WTC11 (cell line): Measurements from ENCODE around the gene UBE2N. TPM values are rescaled to one million over a fixed set of nuclear protein-coding genes. Genes with fewer than 3 reads are reported as not detected.

Source experiments
- ATAC-seq: fragments of 200-7000 bp; cut with Tn5 transposase; 2 replicates; pipeline ENCODE4 v1.10.0; 2021; ENCODE audit warnings: mild to moderate bottlenecking, moderate library complexity
- CTCF ChIA-PET: fragments of 300-600 bp; sonication (Branson Sonifier 250); formaldehyde crosslinking; loops from one replicate; lab custom pipeline; 2021; ENCODE audit warnings: antibody characterized with exemption; lab: Charles Lee
- POLR2A ChIA-PET: fragments of 350-600 bp; sonication (Branson Sonifier 250); formaldehyde crosslinking; loops from one replicate; lab custom pipeline; 2021; ENCODE audit warnings: antibody characterized with exemption; lab: Charles Lee
- DNase-seq: peaks from one replicate; pipeline ENCODE4 v3.0.0; 2021; ENCODE audit warnings: low spot score
- H3K27ac Mint-ChIP-seq: 2 replicates; pipeline ENCODE4 v1.8.0; 2021; ENCODE audit warnings: mixed read lengths
- H3K27me3 Mint-ChIP-seq: 2 replicates; pipeline ENCODE4 v1.8.0; 2021; ENCODE audit warnings: low read depth, mild to moderate bottlenecking, moderate library complexity, mixed read lengths
- H3K36me3 Mint-ChIP-seq: 2 replicates; pipeline ENCODE4 v1.8.0; 2021; ENCODE audit warnings: mixed read lengths
- H3K4me1 Mint-ChIP-seq: 2 replicates; pipeline ENCODE4 v1.8.0; 2022; ENCODE audit warnings: mixed read lengths
- H3K4me3 Mint-ChIP-seq: 2 replicates; pipeline ENCODE4 v1.8.0; 2021; ENCODE audit warnings: mild to moderate bottlenecking, moderate library complexity, mixed read lengths
- H3K9me3 Mint-ChIP-seq: 2 replicates; pipeline ENCODE4 v1.8.0; 2021; ENCODE audit warnings: mixed read lengths
- AR ChIP-seq: fragments of 250-450 bp; sonication (Bioruptor Pico); IDR thresholded peaks from 2 replicates; pipeline ENCODE4 v1.9.0; 2021; ENCODE audit warnings: mild to moderate bottlenecking
- CREB1 ChIP-seq: sonication (generic); formaldehyde crosslinking; IDR thresholded peaks from 2 replicates; pipeline ENCODE4 v1.8.0; 2023; ENCODE audit warnings: mild to moderate bottlenecking, missing genetic modification reagents
- CREM ChIP-seq: sonication (generic); formaldehyde crosslinking; IDR thresholded peaks from 2 replicates; pipeline ENCODE4 v1.8.1; 2022; ENCODE audit warnings: mild to moderate bottlenecking, missing genetic modification reagents, moderate library complexity
- E2F4 ChIP-seq: sonication (generic); formaldehyde crosslinking; IDR thresholded peaks from 2 replicates; pipeline ENCODE4 v1.8.1; 2022; ENCODE audit warnings: low read depth, mild to moderate bottlenecking, moderate library complexity, missing genetic modification reagents, borderline replicate concordance
- GRHL2 ChIP-seq: fragments of 250-450 bp; sonication (Bioruptor Pico); IDR thresholded peaks from 2 replicates; pipeline ENCODE4 v1.8.0; 2022; ENCODE audit warnings: mild to moderate bottlenecking, moderate library complexity; ENCODE audit not compliant: insufficient replicate concordance, severe bottlenecking
- HMGA2 ChIP-seq: fragments of 250-450 bp; sonication (Bioruptor Pico); IDR thresholded peaks from 2 replicates; pipeline ENCODE4 v1.4.0; 2021; ENCODE audit warnings: mild to moderate bottlenecking, moderate library complexity
- JUN ChIP-seq: sonication (generic); formaldehyde crosslinking; IDR thresholded peaks from 2 replicates; pipeline ENCODE4 v1.8.0; 2023; ENCODE audit warnings: mild to moderate bottlenecking, missing genetic modification reagents
- MLX ChIP-seq: sonication (generic); formaldehyde crosslinking; IDR thresholded peaks from 2 replicates; pipeline ENCODE4 v1.8.1; 2023; ENCODE audit warnings: mild to moderate bottlenecking, missing genetic modification reagents, moderate library complexity
- NFATC4 ChIP-seq: fragments of 250-450 bp; sonication (Bioruptor Pico); IDR thresholded peaks from 2 replicates; pipeline ENCODE4 v1.9.0; 2021; ENCODE audit warnings: mild to moderate bottlenecking
- PRDM15 ChIP-seq: sonication (generic); formaldehyde crosslinking; IDR thresholded peaks from 2 replicates; pipeline ENCODE4 v1.8.0; 2022; ENCODE audit warnings: missing genetic modification reagents
- PREB ChIP-seq: sonication (generic); formaldehyde crosslinking; IDR thresholded peaks from 2 replicates; pipeline ENCODE4 v1.8.1; 2022; ENCODE audit warnings: mild to moderate bottlenecking, missing genetic modification reagents, moderate library complexity, borderline replicate concordance
- ZNF138 ChIP-seq: sonication (generic); formaldehyde crosslinking; conservative IDR thresholded peaks from 2 replicates; pipeline ENCODE4 v1.8.1; 2022; ENCODE audit warnings: mild to moderate bottlenecking, moderate library complexity, missing genetic modification reagents
- ZNF281 ChIP-seq: sonication (generic); formaldehyde crosslinking; IDR thresholded peaks from 2 replicates; pipeline ENCODE4 v1.8.0; 2023; ENCODE audit warnings: mild to moderate bottlenecking, missing genetic modification reagents
- ZNF396 ChIP-seq: fragments of 250-450 bp; sonication (Bioruptor Pico); IDR thresholded peaks from 2 replicates; pipeline ENCODE4 v1.8.0; 2021; ENCODE audit warnings: mild to moderate bottlenecking, moderate library complexity, borderline replicate concordance
- ZNF416 ChIP-seq: fragments of 250-450 bp; sonication (Bioruptor Pico); IDR thresholded peaks from 2 replicates; pipeline ENCODE4 v1.9.0; 2021; ENCODE audit warnings: mild to moderate bottlenecking, inconsistent platforms
- total RNA-seq: library from RNA; stranded (reverse); gene quantifications from 3 replicates; pipeline ENCODE4 v1.2.3, GENCODE V29; 2021

UBE2N gene
- total RNA-seq, 1 experiment from 2014 or later = 195 TPM

- no peak for TF ChIP-seq ZNF281 (CRISPR knock-in tag)
- TF ChIP-seq CREB1 (CRISPR knock-in tag) = no peak
- TF ChIP-seq MLX (CRISPR knock-in tag) = no peak
- no peak for TF ChIP-seq CREM (CRISPR knock-in tag)
- no peak for TF ChIP-seq NFATC4 (CRISPR knock-in tag)
- TF ChIP-seq ZNF396 = no peak
- TF ChIP-seq PREB (CRISPR knock-in tag) = no peak
- TF ChIP-seq ZNF138 (CRISPR knock-in tag) = no peak
- TF ChIP-seq GRHL2 (CRISPR knock-in tag) = no peak
- TF ChIP-seq HMGA2 (CRISPR knock-in tag) = no peak
Observed at GRCh38 chr12:93459097-93459496, 17.4 kb upstream of the UBE2N start (continued).

- Mint-ChIP-seq H3K9me3 (peaks cover 3% of the 10 kb centered on the region), H3K36me3 (no peaks in the 10 kb centered on the region), H3K4me1 (no peaks in the 10 kb centered on the region), H3K27ac (no peak overlapping the region), H3K4me3 (no peak overlapping the region)
- ChIA-PET POLR2A (no interaction called here), CTCF (no interaction called here)
- DNase-seq = no peak
- TF ChIP-seq JUN = no peak
- TF ChIP-seq AR (CRISPR knock-in tag) = no peak
- no peak for TF ChIP-seq E2F4 (CRISPR knock-in tag)
- TF ChIP-seq, all 79 proteins: peak for 0
- ATAC-seq = no peak
- H3K27me3 Mint-ChIP-seq = no peaks in the 10 kb centered on the region
Observed at GRCh38 chr12:93456077-93456476, 14.3 kb upstream of the UBE2N start.

GRCh38 chr12:93453633-93454032 lies 11.9 kb upstream of the UBE2N start:
- no peaks in the 10 kb centered on the region for H3K4me1 Mint-ChIP-seq
- H3K4me3 Mint-ChIP-seq = no peak overlapping the region
- DNase-seq (no peak), ATAC-seq (0 out of 2 replicates have a peak, but pooled peaks have one; percentile 39)
- H3K9me3 Mint-ChIP-seq = peaks cover 6% of the 10 kb centered on the region
- no peaks in the 10 kb centered on the region; the same call in 1 of the 2 replicates for H3K27me3 Mint-ChIP-seq
- ChIA-PET POLR2A (no interaction called here), CTCF (no interaction called here)
- H3K27ac Mint-ChIP-seq = no peak overlapping the region
- no peaks in the 10 kb centered on the region for H3K36me3 Mint-ChIP-seq
- TF ChIP-seq PRDM15 (CRISPR knock-in tag) (no peak), PREB (CRISPR knock-in tag) (no peak), JUN (no peak), ZNF416 (CRISPR knock-in tag) (no peak)
